Measurements from ENCODE around the gene GRID1. TPM values are rescaled to one million over a fixed set of nuclear protein-coding genes. Genes with fewer than 3 reads are reported as not detected.

Gene GRID1
- total RNA-seq, 1 donor, result not detected

- TF ChIP-seq CTCF (IDR thresholded peaks at IDR 0.05; ENCODE audit: insufficient read depth, low read length), result no peak
- no peak overlapping the region for H3K4me3 ChIP-seq (ENCODE audit: low read depth, low read length)
- no peak for DNase-seq (ENCODE audit: low read depth)
Observed at GRCh38 chr10:85645053-85645452, 721.5 kb downstream of the GRID1 start.

- TF ChIP-seq CTCF (IDR thresholded peaks at IDR 0.05; ENCODE audit: insufficient read depth, low read length), result no peak
- H3K4me3 ChIP-seq (ENCODE audit: low read depth, low read length), result no peak overlapping the region
- no peak for DNase-seq (ENCODE audit: low read depth)
Observed at GRCh38 chr10:85643845-85644525, 722.6 kb downstream of the GRID1 start.

- no peak for TF ChIP-seq CTCF (IDR thresholded peaks at IDR 0.05; ENCODE audit: insufficient read depth, low read length)
- DNase-seq (ENCODE audit: low read depth), result no peak
- no peak overlapping the region for H3K4me3 ChIP-seq (ENCODE audit: low read depth, low read length)
Observed at GRCh38 chr10:85643171-85643844, 723.3 kb downstream of the GRID1 start.

- no peak for DNase-seq (ENCODE audit: low read depth)
- no peak overlapping the region for H3K4me3 ChIP-seq (ENCODE audit: low read depth, low read length)
- TF ChIP-seq CTCF (IDR thresholded peaks at IDR 0.05; ENCODE audit: insufficient read depth, low read length), result no peak
Observed at GRCh38 chr10:85642421-85643170, 724.0 kb downstream of the GRID1 start.

GRCh38 chr10:85642082-85642420 lies 724.5 kb downstream of the GRID1 start:
- no peak overlapping the region for H3K4me3 ChIP-seq (ENCODE audit: low read depth, low read length)
- no peak for DNase-seq (ENCODE audit: low read depth)
- no peak for TF ChIP-seq CTCF (IDR thresholded peaks at IDR 0.05; ENCODE audit: insufficient read depth, low read length)

- TF ChIP-seq CTCF (IDR thresholded peaks at IDR 0.05; ENCODE audit: insufficient read depth, low read length), result no peak
- no peak overlapping the region for H3K4me3 ChIP-seq (ENCODE audit: low read depth, low read length)
- no peak for DNase-seq (ENCODE audit: low read depth)
Observed at GRCh38 chr10:85641479-85642009, 725.1 kb downstream of the GRID1 start.

Data from fibroblast of the aortic adventitia (primary cell).